Breast epithelium (tissue), 4 donors: Measurements from ENCODE around the gene AMOTL1. TPM values are rescaled to one million over a fixed set of nuclear protein-coding genes. Genes with fewer than 3 reads are reported as not detected.
A peak's percentile ranks its signal among the peaks of the same experiment; 100 is the strongest.

Experiments
- DNase-seq, 2 donors: peaks; one replicate each; pipeline ENCODE4 v3.0.0-alpha.2; 2019; ENCODE audit warnings: low spot score in 2 of 2
- H3K27ac ChIP-seq, 2 donors: fragments of 200-600 bp; sonication (generic) in 1 of 2; one replicate each; pipeline ENCODE4 v1.5.1; 2016 to 2019; ENCODE audit warnings: mild to moderate bottlenecking in 1 of 2
- H3K27me3 ChIP-seq, 2 donors: fragments of 200-600 bp; sonication (generic) in 1 of 2; one replicate each; pipeline versions ENCODE4 v1.5.1 to v1.6.0; 2017 to 2019; ENCODE audit warnings: control low read depth in 1 of 2, mild to moderate bottlenecking in 1 of 2
- H3K36me3 ChIP-seq: fragments of 200-600 bp; one replicate; pipeline ENCODE4 v1.5.1; 2019
- H3K4me1 ChIP-seq, 2 donors: fragments of 200-600 bp; sonication (generic); one replicate each; pipeline ENCODE4 v1.5.1; 2016 to 2019; ENCODE audit warnings: control low read depth in 1 of 2
- H3K4me3 ChIP-seq, 3 donors: fragments of 200-600 bp; sonication (generic); 1 replicate in 2 of 3; 2 replicates in 1 of 3; pipeline ENCODE4 v1.5.1; 2016 to 2019; ENCODE audit warnings: mild to moderate bottlenecking in 3 of 3, moderate library complexity in 2 of 3
- H3K9me3 ChIP-seq, 2 donors: fragments of 200-600 bp; sonication (generic) in 1 of 2; one replicate each; pipeline ENCODE4 v1.5.1; 2016 to 2019; ENCODE audit warnings: control low read depth in 1 of 2
- POLR2A ChIP-seq: fragments of 450-650 bp; IDR thresholded peaks from one replicate; pipeline ENCODE4 v1.6.1; 2016; ENCODE audit warnings: antibody characterized with exemption, mild to moderate bottlenecking, moderate library complexity
- POLR2AphosphoS5 ChIP-seq, 3 donors: sonication (generic); formaldehyde crosslinking; IDR thresholded peaks; one replicate each; pipeline ENCODE4 v1.6.1; 2017; ENCODE audit warnings: antibody characterized with exemption in 3 of 3
- intact Hi-C: fragments of 100-400 bp; cut with DNase I; formaldehyde crosslinking; loops from one replicate; pipeline ENCODE4 v1.15.1; 2023; ENCODE audit warnings: low total_unique reads
- total RNA-seq, 3 donors: library from RNA; depleted of rRNA; stranded (reverse); fragments of >200 nt; gene quantifications; one replicate each; pipeline ENCODE4 v1.1.0, GENCODE V29; 2016
- TF ChIP-seq, protein P1 (sequence below), 3 donors: fragments of 450-650 bp; IDR thresholded peaks; one replicate each; pipeline ENCODE4 v1.5.1; 2016 to 2017; ENCODE audit warnings: antibody characterized with exemption in 3 of 3, mild to moderate bottlenecking in 3 of 3, moderate library complexity in 3 of 3

AMOTL1 gene
- total RNA-seq, 3 donors from 2014 or later: 35.5 to 41.4 (median 39.0) TPM

DNA sequence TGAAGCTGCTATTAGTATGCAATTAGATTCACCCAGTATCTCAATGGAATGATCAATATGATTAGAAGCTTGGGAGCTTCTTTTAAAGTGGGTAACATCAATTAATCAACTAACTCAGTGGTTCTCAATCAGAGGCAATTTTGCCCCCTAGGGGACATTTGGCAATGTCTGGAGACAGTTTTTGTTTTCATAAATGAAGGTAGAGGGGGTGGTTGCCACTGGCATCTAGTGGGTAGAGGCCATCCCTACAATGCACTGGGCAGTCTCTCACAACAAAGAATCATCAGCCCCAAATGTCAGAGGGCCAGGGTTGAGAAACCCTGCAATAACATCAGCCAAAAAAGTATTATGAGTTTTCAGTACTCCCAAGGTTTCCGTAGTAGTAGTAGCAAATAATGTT lies 5.9 kb upstream of the AMOTL1 start:
- Histone ChIP-seq H3K27me3 (no peaks in the 10 kb centered on the region), H3K27ac (no peak overlapping the region), H3K4me3 (no peak overlapping the region), H3K36me3 (no peaks in the 10 kb centered on the region), H3K4me1 (no peaks in the 10 kb centered on the region), H3K9me3 (no peaks in the 10 kb centered on the region)
- intact Hi-C loops: no loop called here
- no peak for DNase-seq
- no peak for TF ChIP-seq POLR2AphosphoS5 (IDR thresholded peaks at IDR 0.05)
- TF ChIP-seq, protein P1, sequence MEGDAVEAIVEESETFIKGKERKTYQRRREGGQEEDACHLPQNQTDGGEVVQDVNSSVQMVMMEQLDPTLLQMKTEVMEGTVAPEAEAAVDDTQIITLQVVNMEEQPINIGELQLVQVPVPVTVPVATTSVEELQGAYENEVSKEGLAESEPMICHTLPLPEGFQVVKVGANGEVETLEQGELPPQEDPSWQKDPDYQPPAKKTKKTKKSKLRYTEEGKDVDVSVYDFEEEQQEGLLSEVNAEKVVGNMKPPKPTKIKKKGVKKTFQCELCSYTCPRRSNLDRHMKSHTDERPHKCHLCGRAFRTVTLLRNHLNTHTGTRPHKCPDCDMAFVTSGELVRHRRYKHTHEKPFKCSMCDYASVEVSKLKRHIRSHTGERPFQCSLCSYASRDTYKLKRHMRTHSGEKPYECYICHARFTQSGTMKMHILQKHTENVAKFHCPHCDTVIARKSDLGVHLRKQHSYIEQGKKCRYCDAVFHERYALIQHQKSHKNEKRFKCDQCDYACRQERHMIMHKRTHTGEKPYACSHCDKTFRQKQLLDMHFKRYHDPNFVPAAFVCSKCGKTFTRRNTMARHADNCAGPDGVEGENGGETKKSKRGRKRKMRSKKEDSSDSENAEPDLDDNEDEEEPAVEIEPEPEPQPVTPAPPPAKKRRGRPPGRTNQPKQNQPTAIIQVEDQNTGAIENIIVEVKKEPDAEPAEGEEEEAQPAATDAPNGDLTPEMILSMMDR (IDR thresholded peaks at IDR 0.05): peak in 1 of 3 donors; percentile 8

DNA sequence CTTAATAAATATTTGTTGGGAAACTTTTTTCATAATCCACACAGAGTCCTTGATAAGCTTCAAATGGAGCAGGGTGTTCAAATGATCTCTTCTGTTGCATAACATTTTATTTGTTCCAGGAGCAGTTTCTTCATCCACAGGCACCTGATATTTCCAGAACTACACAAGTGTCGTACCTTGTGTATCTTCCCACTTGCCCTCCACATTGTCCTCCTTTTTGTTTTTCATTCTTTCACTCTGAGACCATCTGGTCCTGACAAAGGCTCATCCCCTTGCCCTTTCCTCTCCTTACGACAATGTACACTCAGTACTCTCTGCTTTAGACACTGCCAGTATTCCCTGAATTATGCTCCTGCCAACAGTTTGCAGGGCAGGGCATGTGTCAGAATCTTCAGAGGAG lies 5.2 kb upstream of the AMOTL1 start:
- H3K4me1 ChIP-seq: no peaks in the 10 kb centered on the region
- no peaks in the 10 kb centered on the region for H3K36me3 ChIP-seq

DNA sequence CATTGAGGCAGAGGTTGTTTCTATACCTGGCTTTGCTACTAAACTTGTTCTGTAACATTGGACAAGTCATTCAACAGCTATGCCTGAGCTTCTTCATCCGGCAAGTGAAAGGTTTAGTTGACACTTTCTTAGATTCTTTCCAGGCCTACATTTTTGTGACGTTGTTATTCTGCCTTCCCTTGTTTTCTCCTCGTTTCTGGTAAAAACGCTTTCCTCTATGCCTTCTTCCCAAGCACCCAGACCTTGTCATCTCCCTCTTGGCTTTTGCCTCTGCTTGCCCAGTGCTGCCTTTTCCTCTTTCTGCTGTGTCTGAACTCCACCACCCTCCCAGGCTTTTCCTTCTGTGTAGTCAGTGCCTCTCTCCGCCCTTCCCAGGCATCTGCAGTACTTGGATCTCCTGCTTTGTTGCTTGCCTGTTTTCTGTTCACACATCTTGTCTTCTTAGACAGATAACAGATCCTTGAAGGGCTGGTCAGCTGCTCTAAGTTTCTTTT lies 1.4 kb upstream of the AMOTL1 start:
- Histone ChIP-seq H3K36me3 (no peaks in the 10 kb centered on the region), H3K4me1 (no peaks in the 10 kb centered on the region), H3K27me3 (no peaks in the 10 kb centered on the region), H3K4me3 (no peak overlapping the region), H3K9me3 (no peaks in the 10 kb centered on the region), H3K27ac (peak overlapping the region in 1 of 2 donors; percentile 89)
- intact Hi-C loops: no loop called here
- DNase-seq: no peak
- TF ChIP-seq POLR2A (no peak), POLR2AphosphoS5 (IDR thresholded peaks at IDR 0.05) (no peak)
- TF ChIP-seq, protein P1 (IDR thresholded peaks at IDR 0.05): no peak

More for the DNA sequence above, 5.2 kb upstream of the AMOTL1 start:
- DNase-seq: no peak
- TF ChIP-seq POLR2A (no peak), POLR2AphosphoS5 (IDR thresholded peaks at IDR 0.05) (no peak)
- TF ChIP-seq, protein P1 (IDR thresholded peaks at IDR 0.05): no peak
- intact Hi-C loops: no loop called here
- H3K27ac ChIP-seq: no peak overlapping the region
- no peaks in the 10 kb centered on the region for H3K9me3 ChIP-seq
- H3K27me3 ChIP-seq: no peaks in the 10 kb centered on the region
- no peak overlapping the region for H3K4me3 ChIP-seq

DNA sequence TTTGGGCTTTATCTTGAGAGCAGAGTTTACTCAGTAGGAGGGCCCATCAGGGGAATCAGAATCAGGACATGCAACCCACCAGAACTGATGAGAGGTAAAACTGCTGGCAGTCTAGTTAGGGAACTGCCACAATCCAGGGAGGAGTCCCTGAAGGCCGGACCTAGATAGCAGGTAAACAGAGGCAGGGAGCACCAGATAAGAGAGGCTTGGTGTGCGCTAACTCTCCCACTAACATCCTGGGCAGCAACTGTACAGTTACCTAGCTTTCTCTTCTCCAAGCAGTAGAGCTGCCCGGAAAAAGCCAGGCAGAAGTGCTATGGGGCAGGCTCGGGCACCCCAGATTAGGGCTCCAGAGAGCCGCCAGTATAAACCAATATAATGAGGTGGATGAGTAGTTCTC lies 865 bp upstream of the AMOTL1 start:
- H3K4me3 ChIP-seq: peak overlapping the region in 2 of 3 donors; percentile 83 to 84
- intact Hi-C loops: no loop called here
- TF ChIP-seq POLR2A: no peak
- TF ChIP-seq, protein P1 (IDR thresholded peaks at IDR 0.05): no peak
- TF ChIP-seq POLR2AphosphoS5 (IDR thresholded peaks at IDR 0.05): no peak
- peak overlapping the region; percentile 89 to 94 for H3K27ac ChIP-seq
- H3K4me1 ChIP-seq: no peaks in the 10 kb centered on the region
- H3K9me3 ChIP-seq: no peaks in the 10 kb centered on the region
- H3K36me3 ChIP-seq: no peaks in the 10 kb centered on the region
- DNase-seq: no peak
- H3K27me3 ChIP-seq: no peaks in the 10 kb centered on the region

DNA sequence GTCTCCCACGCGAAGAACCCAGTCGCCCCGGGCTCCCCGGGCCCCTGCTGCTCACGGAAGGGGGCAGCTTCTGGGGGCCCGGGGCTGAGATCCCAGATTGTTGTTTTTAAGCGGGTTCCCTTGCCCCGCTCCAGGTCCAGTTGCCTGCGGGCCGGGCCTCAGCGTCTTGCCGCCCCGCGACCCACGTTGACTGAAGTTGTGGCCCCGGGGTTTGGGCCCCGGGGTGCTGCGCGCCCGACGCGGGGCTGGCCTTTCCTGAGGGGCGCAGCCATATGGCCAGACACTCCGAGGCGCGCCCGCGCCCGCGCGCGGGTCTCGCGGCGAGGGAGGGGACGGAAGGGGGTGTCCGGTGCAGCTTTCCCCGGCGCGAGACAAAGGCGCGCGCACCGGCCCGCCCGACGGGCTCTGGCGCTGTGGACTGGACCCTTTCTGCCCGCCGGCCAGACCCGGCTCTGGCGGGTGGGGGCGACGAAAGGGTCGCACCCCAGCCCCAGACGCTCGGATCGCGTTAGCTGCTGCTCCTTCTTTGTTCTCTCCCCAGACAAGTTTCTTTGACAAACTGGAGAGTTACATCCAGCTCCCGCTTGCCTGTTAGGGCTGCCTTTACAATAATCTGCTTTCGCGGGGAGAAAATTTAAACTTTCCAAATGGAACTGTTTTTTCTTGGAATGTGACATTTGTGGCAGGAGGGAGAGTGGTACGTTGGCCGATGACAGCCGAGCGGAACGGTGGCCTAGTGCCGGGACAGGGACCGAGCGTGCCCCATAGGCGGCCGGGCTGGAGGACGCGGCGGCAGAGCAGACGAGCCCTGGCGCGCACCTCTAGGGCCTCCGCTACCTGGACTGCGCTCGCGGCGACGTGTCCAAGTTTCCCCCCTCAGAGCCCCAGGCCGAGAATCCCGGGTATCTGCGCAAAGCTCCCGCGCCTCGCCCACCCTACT lies 716 bp downstream of the AMOTL1 start:
- peak overlapping the region; percentile 89 to 94 for H3K27ac ChIP-seq
- peak in 1 of 3 donors; percentile 4 for TF ChIP-seq POLR2AphosphoS5 (IDR thresholded peaks at IDR 0.05)
- TF ChIP-seq, protein P1 (IDR thresholded peaks at IDR 0.05): no peak
- DNase-seq: no peak
- no peaks in the 10 kb centered on the region for H3K27me3 ChIP-seq
- intact Hi-C loops: no loop called here
- H3K9me3 ChIP-seq: no peaks in the 10 kb centered on the region
- peak overlapping the region; percentile 83 to 99 (median 84) for H3K4me3 ChIP-seq
- no peaks in the 10 kb centered on the region for H3K4me1 ChIP-seq
- no peaks in the 10 kb centered on the region for H3K36me3 ChIP-seq
